BLaER1 treated with 17β-estradiol and CSF1 and Interleukin-3, amounts not matched to agents 10 nM and 100 nM (cell line): ENCODE results near the gene OPCML.

Experiments used
- H3K27ac ChIP-seq, 11 experiments: shearing (Covaris generic); formaldehyde crosslinking; 2 replicates each; pipeline ENCODE4 v1.8.1; 2022
- H3K27me3 ChIP-seq, 11 experiments: shearing (Covaris generic); formaldehyde crosslinking; 2 replicates each; pipeline ENCODE4 v1.8.1; 2022
- H3K36me3 ChIP-seq, 11 experiments: shearing (Covaris generic); formaldehyde crosslinking; 2 replicates each; pipeline ENCODE4 v1.8.1; 2022
- H3K4me1 ChIP-seq, 10 experiments: shearing (Covaris generic); formaldehyde crosslinking; 2 replicates each; pipeline ENCODE4 v1.8.1; 2022
- H3K4me2 ChIP-seq, 11 experiments: shearing (Covaris generic); formaldehyde crosslinking; 2 replicates each; pipeline ENCODE4 v1.8.1; 2022
- H3K4me3 ChIP-seq, 10 experiments: shearing (Covaris generic); formaldehyde crosslinking; 2 replicates each; pipeline ENCODE4 v1.8.1; 2022
- H3K9ac ChIP-seq, 11 experiments: shearing (Covaris generic); formaldehyde crosslinking; 2 replicates each; pipeline ENCODE4 v1.8.1; 2022
- H3K9me3 ChIP-seq, 11 experiments: shearing (Covaris generic); formaldehyde crosslinking; replicated peaks in 1 of 11; 2 replicates each; pipeline ENCODE4 v1.8.1; 2022
- H4K20me1 ChIP-seq, 11 experiments: shearing (Covaris generic); formaldehyde crosslinking; 2 replicates each; pipeline ENCODE4 v1.8.1; 2022
- Cebpa-rat ChIP-seq, 11 experiments: shearing (Covaris generic); IDR thresholded peaks; 2 replicates each; pipeline ENCODE4 v1.8.1; 2022

The OPCML gene

GRCh38 chr11:132717824-132718223 is 814.5 kb downstream of the OPCML start:
- Histone ChIP-seq H3K4me1 (peaks cover 25 to 54% (median 49%) of the 10 kb centered on the region in 10 experiments), H3K4me2 (peak overlapping the region in 8 of 11 experiments; percentile 87 to 93 (median 91); a peak in 15 of 22 replicates), H3K36me3 (no peaks in the 10 kb centered on the region), H3K9ac (no peak overlapping the region), H4K20me1 (no peaks in the 10 kb centered on the region), H3K27me3 (peaks cover 0 to 22% (median 0%) of the 10 kb centered on the region in 11 experiments; a peak in 4 of 22 replicates), H3K27ac (peak overlapping the region in 4 of 11 experiments; percentile 78 to 81 (median 78); a peak in 4 of 22 replicates), H3K4me3 (no peak overlapping the region), H3K9me3 (0 out of 22 replicates have a peak, but pooled peaks cover 0 to 2% (median 0%) of the 10 kb centered on the region in 11 experiments)
- no peak for TF ChIP-seq Cebpa-rat (IDR thresholded peaks at IDR 0.05)

DNA sequence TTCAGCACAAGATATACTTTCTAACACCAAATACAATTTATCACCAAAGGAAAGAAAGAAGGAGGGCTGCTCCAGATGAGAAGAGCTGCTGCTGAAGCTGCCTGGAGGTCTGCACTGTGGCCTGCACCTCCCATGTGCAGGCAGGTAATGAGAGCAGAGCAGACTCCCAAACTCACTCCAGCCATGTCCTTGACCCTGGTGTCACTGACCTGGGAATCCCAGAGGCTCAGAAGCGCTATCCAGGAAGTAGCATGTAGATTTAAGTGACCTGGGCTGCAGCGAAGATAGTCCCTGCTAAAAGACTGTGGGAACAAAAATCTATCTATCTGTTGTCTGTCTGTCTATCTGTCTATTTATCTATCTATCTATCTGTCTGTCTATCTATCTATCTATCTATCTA is 816.3 kb downstream of the OPCML start:
- TF ChIP-seq Cebpa-rat (IDR thresholded peaks at IDR 0.05), result no peak
- peaks cover 19 to 36% (median 32%) of the 10 kb centered on the region in 10 experiments for H3K4me1 ChIP-seq

GRCh38 chr11:132714859-132715440 is 817.4 kb downstream of the OPCML start:
- Histone ChIP-seq H3K4me2 (no peak overlapping the region), H3K9me3 (peaks cover 0 to 5% (median 0%) of the 10 kb centered on the region in 11 experiments; a peak in 1 of 22 replicates), H3K4me1 (peaks cover 15 to 25% (median 22%) of the 10 kb centered on the region in 10 experiments), H3K4me3 (no peak overlapping the region), H3K27ac (no peak overlapping the region), H4K20me1 (no peaks in the 10 kb centered on the region), H3K27me3 (peaks cover 0 to 22% (median 0%) of the 10 kb centered on the region in 11 experiments; a peak in 4 of 22 replicates), H3K9ac (no peak overlapping the region), H3K36me3 (no peaks in the 10 kb centered on the region)
- no peak for TF ChIP-seq Cebpa-rat (IDR thresholded peaks at IDR 0.05)

More for the DNA sequence above, 816.3 kb downstream of the OPCML start:
- H3K4me2 ChIP-seq, result no peak overlapping the region
- H4K20me1 ChIP-seq, result no peaks in the 10 kb centered on the region
- H3K9me3 ChIP-seq, result peaks cover 0 to 5% (median 0%) of the 10 kb centered on the region in 11 experiments; a peak in 1 of 22 replicates
- no peak overlapping the region for H3K27ac ChIP-seq
- H3K27me3 ChIP-seq, result peaks cover 0 to 22% (median 0%) of the 10 kb centered on the region in 11 experiments; a peak in 4 of 22 replicates
- no peak overlapping the region for H3K9ac ChIP-seq
- no peak overlapping the region for H3K4me3 ChIP-seq
- no peaks in the 10 kb centered on the region for H3K36me3 ChIP-seq

DNA sequence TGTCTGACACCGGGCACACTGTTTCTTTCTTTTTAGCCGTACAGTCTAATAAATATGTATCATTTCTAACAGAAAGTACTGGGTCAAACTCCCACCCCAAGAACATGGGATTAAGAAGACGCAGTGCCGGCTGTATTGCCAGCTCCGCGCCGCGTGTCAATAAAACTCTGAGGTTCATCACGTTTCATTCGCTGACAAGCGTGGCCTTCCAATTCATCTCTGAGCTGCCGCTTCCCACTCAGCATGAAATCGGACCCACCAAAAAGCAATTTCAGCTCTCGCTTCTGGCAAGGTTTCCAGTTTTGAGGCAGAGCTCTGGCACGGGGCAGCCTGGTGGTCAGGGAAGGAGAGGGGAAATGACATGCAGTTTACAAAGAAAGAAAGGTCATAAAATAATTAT is 819.8 kb downstream of the OPCML start:
- Histone ChIP-seq H3K4me3 (no peak overlapping the region), H3K4me2 (no peak overlapping the region), H3K4me1 (peaks cover 0 to under 1% (median 0%) of the 10 kb centered on the region in 10 experiments; a peak in 1 of 20 replicates), H3K9me3 (peaks cover 0 to 5% (median 0%) of the 10 kb centered on the region in 11 experiments; a peak in 1 of 22 replicates), H4K20me1 (no peaks in the 10 kb centered on the region), H3K27ac (no peak overlapping the region), H3K36me3 (no peaks in the 10 kb centered on the region), H3K27me3 (no peaks in the 10 kb centered on the region), H3K9ac (no peak overlapping the region)
- no peak for TF ChIP-seq Cebpa-rat (IDR thresholded peaks at IDR 0.05)

GRCh38 chr11:132704781-132705375 is 827.4 kb downstream of the OPCML start:
- no peak for TF ChIP-seq Cebpa-rat (IDR thresholded peaks at IDR 0.05)
- no peaks in the 10 kb centered on the region for H3K4me1 ChIP-seq
- peaks cover 33 to 45% (median 39%) of the 10 kb centered on the region in 11 experiments for H3K9me3 ChIP-seq
- H3K36me3 ChIP-seq, result no peaks in the 10 kb centered on the region
- no peak overlapping the region for H3K9ac ChIP-seq
- no peak overlapping the region for H3K27ac ChIP-seq
- H3K27me3 ChIP-seq, result no peaks in the 10 kb centered on the region
- no peak overlapping the region for H3K4me3 ChIP-seq
- H3K4me2 ChIP-seq, result no peak overlapping the region
- H4K20me1 ChIP-seq, result no peaks in the 10 kb centered on the region

- H3K4me2 ChIP-seq, result no peak overlapping the region
- H3K4me1 ChIP-seq, result peaks cover 0 to 34% (median 13%) of the 10 kb centered on the region in 10 experiments; a peak in 16 of 20 replicates
- peaks cover 0 to 34% (median 21%) of the 10 kb centered on the region in 11 experiments; a peak in 11 of 22 replicates for H3K9me3 ChIP-seq
- H3K9ac ChIP-seq, result no peak overlapping the region
- no peaks in the 10 kb centered on the region for H4K20me1 ChIP-seq
- H3K27me3 ChIP-seq, result no peaks in the 10 kb centered on the region
- no peak for TF ChIP-seq Cebpa-rat (IDR thresholded peaks at IDR 0.05)
- H3K36me3 ChIP-seq, result no peaks in the 10 kb centered on the region
- no peak overlapping the region for H3K27ac ChIP-seq
- no peak overlapping the region for H3K4me3 ChIP-seq
These were observed 839.4 kb downstream of the OPCML start for GRCh38 chr11:132692891-132693290.

- H3K4me2 ChIP-seq, result no peak overlapping the region
- H3K36me3 ChIP-seq, result no peaks in the 10 kb centered on the region
- no peak overlapping the region for H3K9ac ChIP-seq
- H3K9me3 ChIP-seq, result peaks cover 0 to 32% (median 16%) of the 10 kb centered on the region in 11 experiments; a peak in 11 of 22 replicates
- TF ChIP-seq Cebpa-rat (IDR thresholded peaks at IDR 0.05), result no peak
- H3K4me3 ChIP-seq, result no peak overlapping the region
- H3K4me1 ChIP-seq, result peaks cover 1 to 41% (median 20%) of the 10 kb centered on the region in 10 experiments
- no peaks in the 10 kb centered on the region for H4K20me1 ChIP-seq
- no peaks in the 10 kb centered on the region for H3K27me3 ChIP-seq
- no peak overlapping the region for H3K27ac ChIP-seq
These were observed 840.3 kb downstream of the OPCML start for GRCh38 chr11:132691848-132692550.

GRCh38 chr11:132686886-132687285 is 845.4 kb downstream of the OPCML start:
- peak overlapping the region in 9 of 11 experiments; percentile 85 to 98 (median 92); a peak in 18 of 22 replicates for H3K27ac ChIP-seq
- peaks cover 41 to 67% (median 60%) of the 10 kb centered on the region in 10 experiments for H3K4me1 ChIP-seq
- peaks cover 0 to 6% (median 0%) of the 10 kb centered on the region in 11 experiments; a peak in 1 of 22 replicates for H3K27me3 ChIP-seq
- H3K36me3 ChIP-seq, result no peaks in the 10 kb centered on the region
- no peaks in the 10 kb centered on the region for H4K20me1 ChIP-seq
- H3K9me3 ChIP-seq, result peaks cover 0 to 24% (median 12%) of the 10 kb centered on the region in 11 experiments; a peak in 14 of 22 replicates
- no peak for TF ChIP-seq Cebpa-rat (IDR thresholded peaks at IDR 0.05)
- H3K9ac ChIP-seq, result peak overlapping the region in 6 of 11 experiments; percentile 67 to 85 (median 78); a peak in 12 of 22 replicates
- H3K4me3 ChIP-seq, result 0 out of 20 replicates have a peak overlapping the region, but pooled peaks of 1 of the 10 experiments have one; percentile 12
- H3K4me2 ChIP-seq, result peak overlapping the region; percentile 80 to 91 (median 85); a peak in 21 of 22 replicates
